DOHH2 (cell line): ENCODE data around the gene XRCC5.

Experiments used
- EZH2phosphoT487 ChIP-seq: fragments of 200-600 bp; sonication (generic); IDR thresholded peaks from 2 replicates; pipeline ENCODE4 v1.6.1; 2017; ENCODE audit warnings: borderline replicate concordance, mild to moderate bottlenecking, antibody characterized with exemption, low read length, moderate library complexity, mixed read lengths
- TF ChIP-seq, protein P1 (sequence below): fragments of 200-600 bp; sonication (generic); IDR thresholded peaks from one replicate; pipeline ENCODE4 v1.5.1; 2014; ENCODE audit warnings: antibody characterized with exemption, mild to moderate bottlenecking, low read depth, low read length; ENCODE audit not compliant: poor library complexity, severe bottlenecking

DNA sequence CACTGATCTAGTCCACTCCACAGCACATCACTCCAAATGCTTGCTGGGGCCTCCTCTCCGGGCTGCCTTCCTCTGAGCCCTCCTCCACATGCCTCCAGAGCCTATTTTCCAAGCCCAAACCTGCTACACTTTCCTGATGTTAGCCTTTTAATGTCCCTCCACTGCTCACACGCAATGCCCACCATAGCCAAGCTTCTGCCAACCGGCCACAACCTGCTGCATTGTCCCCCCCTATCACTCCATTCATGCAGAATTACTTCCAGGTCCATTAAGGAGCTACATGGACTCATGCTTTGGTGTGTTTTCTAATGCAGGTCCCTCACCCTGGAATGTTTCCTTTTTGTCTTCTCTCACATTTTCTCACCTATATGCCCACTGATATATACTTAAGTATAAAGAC lies 133.9 kb downstream of the XRCC5 start:
- TF ChIP-seq, protein P1, sequence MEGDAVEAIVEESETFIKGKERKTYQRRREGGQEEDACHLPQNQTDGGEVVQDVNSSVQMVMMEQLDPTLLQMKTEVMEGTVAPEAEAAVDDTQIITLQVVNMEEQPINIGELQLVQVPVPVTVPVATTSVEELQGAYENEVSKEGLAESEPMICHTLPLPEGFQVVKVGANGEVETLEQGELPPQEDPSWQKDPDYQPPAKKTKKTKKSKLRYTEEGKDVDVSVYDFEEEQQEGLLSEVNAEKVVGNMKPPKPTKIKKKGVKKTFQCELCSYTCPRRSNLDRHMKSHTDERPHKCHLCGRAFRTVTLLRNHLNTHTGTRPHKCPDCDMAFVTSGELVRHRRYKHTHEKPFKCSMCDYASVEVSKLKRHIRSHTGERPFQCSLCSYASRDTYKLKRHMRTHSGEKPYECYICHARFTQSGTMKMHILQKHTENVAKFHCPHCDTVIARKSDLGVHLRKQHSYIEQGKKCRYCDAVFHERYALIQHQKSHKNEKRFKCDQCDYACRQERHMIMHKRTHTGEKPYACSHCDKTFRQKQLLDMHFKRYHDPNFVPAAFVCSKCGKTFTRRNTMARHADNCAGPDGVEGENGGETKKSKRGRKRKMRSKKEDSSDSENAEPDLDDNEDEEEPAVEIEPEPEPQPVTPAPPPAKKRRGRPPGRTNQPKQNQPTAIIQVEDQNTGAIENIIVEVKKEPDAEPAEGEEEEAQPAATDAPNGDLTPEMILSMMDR, result no peak
- no peak for TF ChIP-seq EZH2phosphoT487
